GM12878 (cell line): ENCODE data around the gene CCDC71. TPM values are rescaled to one million over a fixed set of nuclear protein-coding genes. Genes with fewer than 3 reads are reported as not detected.

Source experiments
- ATAC-seq: fragments of 200-7000 bp; cut with Tn5 transposase; 3 replicates; pipeline ENCODE4 v1.9.1; 2020; ENCODE audit warnings: mild to moderate bottlenecking, moderate library complexity
- BruUV-seq: library from RNA; stranded (reverse); fragments of 400-500 nt; replicated peaks from 2 replicates; lab custom pipeline; 2021; lab: Mats Ljungman, UMichigan
- CTCF ChIA-PET: fragments of 300-600 bp; sonication (Branson Sonifier 250); formaldehyde crosslinking; extraction: SDS; loops from one replicate; lab custom pipeline; 2021; ENCODE audit warnings: inconsistent platforms; lab: Yijun Ruan, JAX
- POLR2A ChIA-PET: fragments of 350-600 bp; formaldehyde crosslinking; extraction: SDS; loops from one replicate; lab custom pipeline; 2021; ENCODE audit warnings: inconsistent platforms; lab: Charles Lee
- RAD21 ChIA-PET: fragments of 300-600 bp; sonication (Branson Sonifier 250); formaldehyde crosslinking; loops from one replicate; lab custom pipeline; 2023; ENCODE audit warnings: antibody characterized with exemption; ENCODE audit not compliant: unreplicated experiment; lab: Charles Lee
- SMC1A ChIA-PET: fragments of 300-600 bp; sonication (Branson Sonifier 250); formaldehyde crosslinking; loops from one replicate; lab custom pipeline; 2023; ENCODE audit not compliant: unreplicated experiment, uncharacterized antibody; lab: Charles Lee
- DNase-seq: peaks from one replicate; pipeline ENCODE4 v3.0.0-alpha.2; 2011; ENCODE audit warnings: low read depth, low spot score
- FAIRE-seq: peaks from 3 replicates; lab custom pipeline; 2011; peaks lifted over from hg19 to GRCh38; lab: Jason Lieb, UNC
- H2AFZ ChIP-seq: 2 replicates; pipeline ENCODE4 v1.6.0; 2011; ENCODE audit warnings: low read depth, low read length, control low read depth; ENCODE audit not compliant: control insufficient read depth
- H3K27ac ChIP-seq: 2 replicates; pipeline ENCODE4 v1.5.1; 2011; ENCODE audit warnings: control low read depth; ENCODE audit not compliant: control insufficient read depth, insufficient read depth
- H3K27me3 ChIP-seq, 2 experiments: replicated peaks in 1 of 2; 2 replicates each; pipeline versions ENCODE4 v1.6.0 to v1.6.1; 2011; ENCODE audit warnings: low read length in 1 of 2; ENCODE audit not compliant: control insufficient read depth in 2 of 2, insufficient read depth in 2 of 2
- H3K36me3 ChIP-seq, 2 experiments: 2 replicates each; pipeline ENCODE4 v1.5.1; 2011; ENCODE audit warnings: low read length in 1 of 2; ENCODE audit not compliant: control insufficient read depth in 2 of 2, insufficient read depth in 2 of 2
- H3K4me1 ChIP-seq: 2 replicates; pipeline ENCODE4 v1.6.1; 2011; ENCODE audit warnings: mild to moderate bottlenecking, low read length, moderate library complexity, mixed read lengths; ENCODE audit not compliant: control insufficient read depth, insufficient read depth
- H3K4me2 ChIP-seq: 2 replicates; pipeline ENCODE4 v1.6.0; 2011; ENCODE audit warnings: control low read depth; ENCODE audit not compliant: control insufficient read depth, insufficient read depth
- H3K4me3 ChIP-seq: fragments of 200-600 bp; sonication (generic); 2 replicates; pipeline ENCODE4 v1.5.1; 2016
- H3K79me2 ChIP-seq: 2 replicates; pipeline ENCODE4 v1.6.0; 2011; ENCODE audit warnings: low read length; ENCODE audit not compliant: control insufficient read depth, insufficient read depth
- H3K9ac ChIP-seq: 2 replicates; pipeline ENCODE4 v1.8.0; 2011; ENCODE audit warnings: low read length, control low read depth, mixed read lengths; ENCODE audit not compliant: control insufficient read depth, insufficient read depth
- H3K9me3 ChIP-seq: replicated peaks from 3 replicates; pipeline ENCODE4 v1.5.1; 2011; ENCODE audit warnings: mild to moderate bottlenecking, low read length; ENCODE audit not compliant: control insufficient read depth, insufficient read depth
- H4K20me1 ChIP-seq: 2 replicates; pipeline ENCODE4 v1.6.0; 2011; ENCODE audit not compliant: control insufficient read depth, insufficient read depth
- EED ChIP-seq: sonication (generic); IDR thresholded peaks from 2 replicates; pipeline ENCODE4 v1.6.1; 2016; ENCODE audit warnings: antibody characterized with exemption, low read depth
- FOXM1 ChIP-seq: IDR thresholded peaks from 2 replicates; pipeline ENCODE4 v1.6.1; 2012; ENCODE audit warnings: low read depth, mild to moderate bottlenecking, inconsistent platforms, low read length, moderate library complexity
- HDGF ChIP-seq: fragments of 450-650 bp; IDR thresholded peaks from 2 replicates; pipeline ENCODE4 v1.6.1; 2016; ENCODE audit warnings: antibody characterized with exemption
- NFYB ChIP-seq: IDR thresholded peaks from 2 replicates; pipeline ENCODE4 v1.6.1; 2011; ENCODE audit warnings: low read depth, mild to moderate bottlenecking, low read length, improper control_type of control experiment, moderate library complexity; ENCODE audit not compliant: insufficient read depth
- RELA ChIP-seq: fragments of 450-650 bp; IDR thresholded peaks from 2 replicates; pipeline ENCODE4 v1.8.0; 2014; ENCODE audit warnings: borderline replicate concordance; ENCODE audit not compliant: partially characterized antibody
- TCF3 ChIP-seq: IDR thresholded peaks from 2 replicates; pipeline ENCODE4 v1.6.1; 2012; ENCODE audit warnings: low read depth, mild to moderate bottlenecking, low read length, borderline replicate concordance; ENCODE audit not compliant: insufficient read depth
- TCF7 ChIP-seq: IDR thresholded peaks from 2 replicates; pipeline ENCODE4 v1.6.1; 2014; ENCODE audit warnings: antibody characterized with exemption, borderline replicate concordance
- ZNF24 ChIP-seq: fragments of 450-650 bp; IDR thresholded peaks from 2 replicates; pipeline ENCODE4 v1.6.1; 2017; ENCODE audit warnings: antibody characterized with exemption, mild to moderate bottlenecking
- ZSCAN29 ChIP-seq: fragments of 450-650 bp; IDR thresholded peaks from 2 replicates; pipeline ENCODE4 v1.6.1; 2017; ENCODE audit warnings: mild to moderate bottlenecking, moderate library complexity
- WGBS: methylation state at CpG from one replicate; pipeline ENCODE4 v1.1.6; 2016; ENCODE audit warnings: low lambda C conversion rate; ENCODE audit not compliant: insufficient replicate concordance, insufficient coverage; ENCODE audit errors: missing lambda C conversion rate; 5-methylcytosine and 5-hydroxymethylcytosine counted together
- in situ Hi-C: fragments of 300-500 bp; cut with MboI; formaldehyde crosslinking; loops from 9 replicates; pipeline ENCODE4 v1.14.3; 2018; ENCODE audit warnings: mixed read lengths
- intact Hi-C: fragments of 100-400 bp; cut with micrococcal nuclease; formaldehyde crosslinking; loops from one replicate; pipeline ENCODE4 v1.14.2; 2022; ENCODE audit not compliant: unreplicated experiment
- polyA plus RNA-seq, 11 experiments: library from polyadenylated mRNA; depleted of rRNA in 4 of 11; unstranded in 6 of 11; stranded (reverse) in 5 of 11; fragments of >200 nt; fragmentation: Nextera tagmentation in 4 of 11; fragmentation: Illumina TruSeq in 1 of 11; extraction: Ambion mirVana in 4 of 11; extraction: Trizol in 1 of 11; gene quantifications; 1 replicate in 1 of 11; 2 replicates in 10 of 11; pipeline versions ENCODE4 v1.2.1 to v1.2.3, GENCODE V29; 2011 to 2016; ENCODE audit warnings: inconsistent platforms in 2 of 11, missing spikeins in 2 of 11, low read depth in 1 of 11
- total RNA-seq, 4 experiments: library from RNA; depleted of rRNA in 3 of 4; stranded (reverse); fragments of >200 nt in 3 of 4; fragmentation: Illumina TruSeq in 1 of 4; extraction: Trizol in 1 of 4; gene quantifications; 2 replicates each; pipeline versions ENCODE4 v1.2.1 to v1.2.3, GENCODE V29; 2013 to 2021
- TF ChIP-seq, protein P1 (sequence below): IDR thresholded peaks from 2 replicates; pipeline ENCODE4 v1.6.1; 2012; ENCODE audit warnings: low read depth, low read length, improper control_type of control experiment
- TF ChIP-seq, protein P2 (sequence below): fragments of 450-650 bp; IDR thresholded peaks from 2 replicates; pipeline ENCODE4 v1.6.1; 2018; ENCODE audit warnings: borderline replicate concordance, mild to moderate bottlenecking; ENCODE audit not compliant: partially characterized antibody
- TF ChIP-seq, protein P3 (sequence below): IDR thresholded peaks from 2 replicates; pipeline ENCODE4 v1.6.1; 2011; ENCODE audit warnings: low read depth, mild to moderate bottlenecking, low read length, moderate library complexity, borderline replicate concordance; ENCODE audit errors: extremely low read depth
- TF ChIP-seq, protein P4 (sequence below): fragments of 450-650 bp; formaldehyde crosslinking; IDR thresholded peaks from 2 replicates; pipeline ENCODE4 v1.4.0; 2022; ENCODE audit warnings: mild to moderate bottlenecking, moderate library complexity

The CCDC71 gene
- total and polyA plus RNA-seq, 10 of the 15 experiments (the other 5 are each of a cell fraction or from before 2014, with no cell fraction given): 0.20 to 38.0 (median 16.1) TPM

DNA sequence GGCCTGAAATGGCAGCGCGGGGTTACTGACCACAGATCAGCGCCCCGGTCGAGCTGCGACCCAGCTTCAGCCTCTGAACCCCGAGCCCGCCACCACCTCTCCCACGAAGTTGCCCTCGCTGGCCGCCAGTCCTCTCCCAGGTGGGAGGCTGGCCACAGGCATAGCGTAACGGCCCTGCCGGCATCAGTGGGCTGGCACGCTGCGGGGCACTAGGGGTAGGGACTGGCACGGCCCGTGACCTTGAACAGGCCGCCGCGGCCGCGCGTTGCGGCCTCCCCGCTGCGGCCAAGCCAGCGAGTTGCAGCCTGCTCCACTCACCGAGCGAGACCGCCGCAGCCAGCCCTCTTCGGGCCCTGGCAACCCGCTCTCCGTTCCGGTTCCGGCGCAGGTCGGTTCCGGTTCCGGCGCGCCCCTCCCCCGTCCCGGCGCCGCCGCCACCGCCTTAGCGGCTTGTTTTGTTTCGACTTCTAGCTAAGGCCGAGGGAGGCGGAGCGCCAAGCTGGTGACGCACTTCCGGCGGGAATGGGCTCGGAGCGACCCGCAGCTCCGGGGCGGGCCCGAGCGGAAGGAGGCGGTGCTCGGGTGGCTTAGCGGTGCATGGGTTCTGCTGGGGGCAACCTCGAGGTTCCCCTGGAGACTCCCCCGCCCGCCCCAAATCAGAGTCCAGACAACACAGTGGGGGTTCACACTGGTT is 45.5 kb downstream of the CCDC71 start, which contains the start of gene USP19:
USP19 (minus strand) TSS at position 386 of the 694 bp plus-strand sequence. CDS start 1,678 bp downstream, outside the sequence.
- SMC1A ChIA-PET: interaction anchor here (0.9 to 2.3 kb wide), 4 partner anchors 14 to 131 kb away, joined by 3 to 14 read pairs (median 3); partner anchors contain the start of genes P4HTM and QRICH1
- no TSS peak for BruUV-seq
- peak; percentile 85 for FAIRE-seq
- TF ChIP-seq TCF3 (0 out of 2 replicates have a peak, but pooled peaks have one; percentile 35), FOXM1 (no peak), HDGF (no peak), RELA (peak; percentile 78), EED (no peak), NFYB (no peak), TCF7 (no peak), ZSCAN29 (no peak), ZNF24 (no peak)
- TF ChIP-seq, protein P1, sequence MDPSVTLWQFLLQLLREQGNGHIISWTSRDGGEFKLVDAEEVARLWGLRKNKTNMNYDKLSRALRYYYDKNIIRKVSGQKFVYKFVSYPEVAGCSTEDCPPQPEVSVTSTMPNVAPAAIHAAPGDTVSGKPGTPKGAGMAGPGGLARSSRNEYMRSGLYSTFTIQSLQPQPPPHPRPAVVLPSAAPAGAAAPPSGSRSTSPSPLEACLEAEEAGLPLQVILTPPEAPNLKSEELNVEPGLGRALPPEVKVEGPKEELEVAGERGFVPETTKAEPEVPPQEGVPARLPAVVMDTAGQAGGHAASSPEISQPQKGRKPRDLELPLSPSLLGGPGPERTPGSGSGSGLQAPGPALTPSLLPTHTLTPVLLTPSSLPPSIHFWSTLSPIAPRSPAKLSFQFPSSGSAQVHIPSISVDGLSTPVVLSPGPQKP: peak; percentile 97
- TF ChIP-seq, protein P2, sequence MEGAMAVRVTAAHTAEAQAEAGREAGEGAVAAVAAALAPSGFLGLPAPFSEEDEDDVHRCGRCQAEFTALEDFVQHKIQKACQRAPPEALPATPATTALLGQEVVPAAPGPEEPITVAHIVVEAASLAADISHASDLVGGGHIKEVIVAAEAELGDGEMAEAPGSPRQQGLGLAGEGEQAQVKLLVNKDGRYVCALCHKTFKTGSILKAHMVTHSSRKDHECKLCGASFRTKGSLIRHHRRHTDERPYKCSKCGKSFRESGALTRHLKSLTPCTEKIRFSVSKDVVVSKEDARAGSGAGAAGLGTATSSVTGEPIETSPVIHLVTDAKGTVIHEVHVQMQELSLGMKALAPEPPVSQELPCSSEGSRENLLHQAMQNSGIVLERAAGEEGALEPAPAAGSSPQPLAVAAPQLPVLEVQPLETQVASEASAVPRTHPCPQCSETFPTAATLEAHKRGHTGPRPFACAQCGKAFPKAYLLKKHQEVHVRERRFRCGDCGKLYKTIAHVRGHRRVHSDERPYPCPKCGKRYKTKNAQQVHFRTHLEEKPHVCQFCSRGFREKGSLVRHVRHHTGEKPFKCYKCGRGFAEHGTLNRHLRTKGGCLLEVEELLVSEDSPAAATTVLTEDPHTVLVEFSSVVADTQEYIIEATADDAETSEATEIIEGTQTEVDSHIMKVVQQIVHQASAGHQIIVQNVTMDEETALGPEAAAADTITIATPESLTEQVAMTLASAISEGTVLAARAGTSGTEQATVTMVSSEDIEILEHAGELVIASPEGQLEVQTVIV: peak; percentile 21
- TF ChIP-seq, protein P3, sequence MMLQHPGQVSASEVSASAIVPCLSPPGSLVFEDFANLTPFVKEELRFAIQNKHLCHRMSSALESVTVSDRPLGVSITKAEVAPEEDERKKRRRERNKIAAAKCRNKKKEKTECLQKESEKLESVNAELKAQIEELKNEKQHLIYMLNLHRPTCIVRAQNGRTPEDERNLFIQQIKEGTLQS: no peak
- TF ChIP-seq, protein P4, sequence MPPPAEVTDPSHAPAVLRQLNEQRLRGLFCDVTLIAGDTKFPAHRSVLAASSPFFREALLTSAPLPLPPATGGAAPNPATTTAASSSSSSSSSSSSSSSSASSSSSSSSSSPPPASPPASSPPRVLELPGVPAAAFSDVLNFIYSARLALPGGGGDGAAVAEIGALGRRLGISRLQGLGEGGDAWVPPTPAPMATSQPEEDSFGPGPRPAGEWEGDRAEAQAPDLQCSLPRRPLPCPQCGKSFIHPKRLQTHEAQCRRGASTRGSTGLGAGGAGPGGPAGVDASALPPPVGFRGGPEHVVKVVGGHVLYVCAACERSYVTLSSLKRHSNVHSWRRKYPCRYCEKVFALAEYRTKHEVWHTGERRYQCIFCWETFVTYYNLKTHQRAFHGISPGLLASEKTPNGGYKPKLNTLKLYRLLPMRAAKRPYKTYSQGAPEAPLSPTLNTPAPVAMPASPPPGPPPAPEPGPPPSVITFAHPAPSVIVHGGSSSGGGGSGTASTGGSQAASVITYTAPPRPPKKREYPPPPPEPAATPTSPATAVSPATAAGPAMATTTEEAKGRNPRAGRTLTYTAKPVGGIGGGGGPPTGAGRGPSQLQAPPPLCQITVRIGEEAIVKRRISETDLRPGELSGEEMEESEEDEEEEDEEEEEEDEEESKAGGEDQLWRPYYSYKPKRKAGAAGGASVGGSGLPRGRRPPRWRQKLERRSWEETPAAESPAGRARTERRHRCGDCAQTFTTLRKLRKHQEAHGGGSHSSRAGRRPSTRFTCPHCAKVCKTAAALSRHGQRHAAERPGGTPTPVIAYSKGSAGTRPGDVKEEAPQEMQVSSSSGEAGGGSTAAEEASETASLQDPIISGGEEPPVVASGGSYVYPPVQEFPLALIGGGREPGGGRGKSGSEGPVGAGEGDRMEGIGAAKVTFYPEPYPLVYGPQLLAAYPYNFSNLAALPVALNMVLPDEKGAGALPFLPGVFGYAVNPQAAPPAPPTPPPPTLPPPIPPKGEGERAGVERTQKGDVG (CRISPR knock-in tag): no peak

More for the DNA sequence above, 45.5 kb downstream of the CCDC71 start, which contains the start of gene USP19:
- Histone ChIP-seq H3K4me2 (peak within 1 kb of the TSS; percentile 99), H3K27me3 (no peaks in the 10 kb centered on the region), H3K9me3 (no peaks in the 10 kb centered on the region), H4K20me1 (no peaks in the 10 kb centered on the region), H3K27ac (peak within 1 kb of the TSS; percentile 79), H3K9ac (peak within 1 kb of the TSS; percentile 85), H3K79me2 (peaks cover 15% of the 10 kb centered on the region), H2AFZ (peak within 1 kb of the TSS; percentile 70), H3K36me3 (peaks cover 15 to 16% of the 10 kb centered on the region in 2 experiments; a peak in 3 of 4 replicates), H3K4me3 (peak within 1 kb of the TSS; percentile 100), H3K4me1 (peaks cover 10% of the 10 kb centered on the region)
- DNase-seq: peak; percentile 71
- in situ Hi-C loops (no loop called here), intact Hi-C loops (no loop called here)
- ATAC-seq: peak; percentile 94
- ChIA-PET CTCF (interaction anchor here (0.6 to 2.3 kb wide), 8 partner anchors 14 to 419 kb away, joined by 3 to 12 read pairs (median 4); partner anchors contain the start of gene QRICH1), RAD21 (interaction anchor here (0.9 to 1.5 kb wide), 5 partner anchors 17 to 329 kb away, joined by 3 to 16 read pairs (median 6); partner anchors contain the start of genes QRICH1 and WDR6), POLR2A (interaction anchor here (0.6 to 2.6 kb wide), 14 partner anchors 13 to 348 kb away, joined by 3 to 15 read pairs (median 4); partner anchors contain the start of genes NDUFAF3, P4HTM, QRICH1 and WDR6)
- 1% methylated on average over 61 of the region's 70 CpGs for WGBS
